GM23338 (cell line): Measurements from ENCODE around the gene SELENBP1. TPM values are rescaled to one million over a fixed set of nuclear protein-coding genes. Genes with fewer than 3 reads are reported as not detected.

ENCODE experiments used
- ATAC-seq: fragments of 200-7000 bp; cut with Tn5 transposase; 3 replicates; pipeline ENCODE4 v1.9.1; 2020
- DNase-seq: peaks from one replicate; pipeline ENCODE4 v3.0.0-alpha.2; 2015; ENCODE audit warnings: low spot score
- H2AFZ ChIP-seq: fragments of 200-600 bp; sonication (generic); 2 replicates; pipeline ENCODE4 v1.8.0; 2016; ENCODE audit warnings: antibody characterized with exemption, mild to moderate bottlenecking, moderate library complexity
- H3F3A ChIP-seq: fragments of 200-600 bp; sonication (generic); replicated peaks from 2 replicates; pipeline ENCODE4 v1.8.0; 2017; ENCODE audit warnings: antibody characterized with exemption, mixed run types, low read depth
- H3K27ac ChIP-seq: fragments of 200-600 bp; sonication (generic); 2 replicates; pipeline ENCODE4 v1.6.1; 2016; ENCODE audit warnings: low read depth
- H3K27me3 ChIP-seq: fragments of 200-600 bp; sonication (generic); 2 replicates; pipeline ENCODE4 v1.8.0; 2016; ENCODE audit warnings: mild to moderate bottlenecking, mixed run types, moderate library complexity; ENCODE audit not compliant: insufficient read depth
- H3K36me3 ChIP-seq: fragments of 200-600 bp; sonication (generic); 2 replicates; pipeline ENCODE4 v1.8.0; 2016; ENCODE audit warnings: mild to moderate bottlenecking; ENCODE audit not compliant: insufficient read depth
- H3K4me1 ChIP-seq: fragments of 200-600 bp; sonication (generic); 2 replicates; pipeline ENCODE4 v1.8.0; 2016; ENCODE audit warnings: mild to moderate bottlenecking, moderate library complexity; ENCODE audit not compliant: insufficient read depth
- H3K4me2 ChIP-seq: fragments of 200-600 bp; sonication (generic); 2 replicates; pipeline ENCODE4 v1.7.1; 2017; ENCODE audit warnings: mixed run types
- H3K4me3 ChIP-seq: fragments of 200-600 bp; sonication (generic); 2 replicates; pipeline ENCODE4 v1.6.1; 2016; ENCODE audit warnings: mixed run types
- H3K79me2 ChIP-seq: fragments of 200-600 bp; sonication (generic); replicated peaks from 2 replicates; pipeline ENCODE4 v1.8.0; 2017; ENCODE audit warnings: mild to moderate bottlenecking; ENCODE audit not compliant: insufficient read depth
- H3K9me2 ChIP-seq: fragments of 200-600 bp; sonication (generic); 2 replicates; pipeline ENCODE4 v1.8.0; 2017; ENCODE audit not compliant: insufficient read depth
- H4K20me1 ChIP-seq: fragments of 200-600 bp; sonication (generic); replicated peaks from 2 replicates; pipeline ENCODE4 v1.8.0; 2017; ENCODE audit warnings: mild to moderate bottlenecking; ENCODE audit not compliant: insufficient read depth
- H3K27ac Mint-ChIP-seq: 2 replicates; pipeline ENCODE4 v1.8.0; 2020; ENCODE audit warnings: inconsistent platforms, mild to moderate bottlenecking, moderate library complexity, mixed read lengths
- H3K27me3 Mint-ChIP-seq: 3 replicates; pipeline ENCODE4 v1.8.0; 2022; ENCODE audit warnings: low read depth, mild to moderate bottlenecking, moderate library complexity, mixed read lengths, inconsistent platforms; ENCODE audit not compliant: insufficient read depth, poor library complexity
- H3K36me3 Mint-ChIP-seq: 3 replicates; pipeline ENCODE4 v1.8.0; 2021; ENCODE audit warnings: low read depth, mild to moderate bottlenecking, inconsistent platforms, moderate library complexity, mixed read lengths
- H3K4me1 Mint-ChIP-seq: 3 replicates; pipeline ENCODE4 v1.8.0; 2020; ENCODE audit warnings: mild to moderate bottlenecking, inconsistent platforms, mixed read lengths
- H3K4me3 Mint-ChIP-seq: 3 replicates; pipeline ENCODE4 v1.8.0; 2021; ENCODE audit warnings: moderate library complexity, mild to moderate bottlenecking, inconsistent platforms, mixed read lengths
- H3K9me3 Mint-ChIP-seq: 3 replicates; pipeline ENCODE4 v1.8.0; 2020; ENCODE audit warnings: moderate library complexity, mild to moderate bottlenecking, inconsistent platforms, mixed read lengths
- CREB1 ChIP-seq: fragments of 250-450 bp; sonication (Bioruptor Pico); IDR thresholded peaks from 2 replicates; pipeline ENCODE4 v1.5.0; 2020; ENCODE audit warnings: low read depth, mild to moderate bottlenecking, moderate library complexity
- EZH2 ChIP-seq: fragments of 200-600 bp; sonication (generic); IDR thresholded peaks from one replicate; pipeline ENCODE4 v1.8.0; 2017; ENCODE audit warnings: antibody characterized with exemption, mild to moderate bottlenecking, low read depth; ENCODE audit not compliant: unreplicated experiment
- EZH2phosphoT487 ChIP-seq: fragments of 200-600 bp; sonication (generic); IDR thresholded peaks from one replicate; pipeline ENCODE4 v1.8.1; 2018; ENCODE audit warnings: antibody characterized with exemption; ENCODE audit not compliant: unreplicated experiment
- JUNB ChIP-seq: IDR thresholded peaks from one replicate; pipeline ENCODE4 v1.6.1; 2016; ENCODE audit warnings: antibody characterized with exemption; ENCODE audit not compliant: unreplicated experiment
- NANOG ChIP-seq: IDR thresholded peaks from 2 replicates; pipeline ENCODE4 v1.6.1; 2016; ENCODE audit warnings: antibody characterized with exemption, borderline replicate concordance
- POLR2AphosphoS5 ChIP-seq: IDR thresholded peaks from 2 replicates; pipeline ENCODE4 v1.6.1; 2016; ENCODE audit warnings: antibody characterized with exemption, low read depth
- STAT1 ChIP-seq: IDR thresholded peaks from one replicate; pipeline ENCODE4 v1.6.1; 2016; ENCODE audit warnings: antibody characterized with exemption; ENCODE audit not compliant: unreplicated experiment
- ZNF114 ChIP-seq: fragments of 250-450 bp; sonication (Bioruptor Pico); IDR thresholded peaks from 2 replicates; pipeline ENCODE4 v1.5.0; 2020; ENCODE audit warnings: mild to moderate bottlenecking, moderate library complexity
- polyA plus RNA-seq: library from polyadenylated mRNA; unstranded; fragments of >200 nt; fragmentation: Nextera tagmentation; extraction: Ambion mirVana; gene quantifications from 2 replicates; pipeline ENCODE4 v1.2.1, GENCODE V29; 2016
- total RNA-seq: library from RNA; depleted of rRNA; stranded (reverse); fragments of >200 nt; shearing (Covaris generic); gene quantifications from 2 replicates; pipeline ENCODE4 v1.2.3, GENCODE V29; 2014
- TF ChIP-seq, protein P1 (sequence below): fragments of 250-450 bp; sonication (Bioruptor Pico); IDR thresholded peaks from 2 replicates; pipeline ENCODE4 v1.5.0; 2020; ENCODE audit warnings: mild to moderate bottlenecking, moderate library complexity

Gene SELENBP1
- total and polyA plus RNA-seq, 2 experiments from 2014 or later, result 10.7 to 13.4 TPM

DNA sequence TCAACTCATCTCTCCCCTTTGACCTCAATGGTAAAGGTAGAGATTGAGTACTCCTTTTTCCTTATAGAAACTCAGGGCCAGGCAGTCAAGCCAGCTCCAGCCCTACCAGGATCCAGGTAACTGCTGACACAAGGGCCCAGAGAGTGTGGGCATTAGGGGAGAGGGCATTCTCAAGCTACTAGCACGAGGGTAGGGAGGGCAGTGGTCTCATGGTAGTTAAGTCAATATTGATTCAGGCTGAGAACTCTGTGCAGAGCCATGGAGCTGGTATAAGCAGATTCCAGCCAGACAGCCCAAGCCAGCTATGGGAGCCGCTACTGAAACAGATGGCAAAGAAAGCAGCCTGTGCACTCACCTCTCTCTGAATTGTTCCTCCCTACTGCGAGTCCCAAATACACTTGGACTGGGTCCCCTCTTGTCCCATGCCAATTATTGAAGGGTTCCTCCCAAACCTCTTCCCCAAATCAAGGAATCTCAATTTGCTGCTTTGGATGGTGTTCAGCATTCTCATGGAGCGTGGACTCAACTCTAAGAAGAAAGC, 48.0 kb downstream of the SELENBP1 start:
- H3K27ac Mint-ChIP-seq, result no peak overlapping the region
- H3K27me3 Mint-ChIP-seq, result peaks cover 9% of the 10 kb centered on the region
- Histone ChIP-seq H4K20me1 (peaks cover 4% of the 10 kb centered on the region; the same call in 1 of the 2 replicates), H3K4me3 (no peak overlapping the region), H3K9me2 (no peaks in the 10 kb centered on the region), H3F3A (0 out of 2 replicates have a peak, but pooled peaks cover 9% of the 10 kb centered on the region), H3K27me3 (no peaks in the 10 kb centered on the region), H3K4me2 (no peak overlapping the region), H3K4me1 (peaks cover 14% of the 10 kb centered on the region), H3K79me2 (peaks cover 15% of the 10 kb centered on the region), H3K36me3 (peaks cover 6% of the 10 kb centered on the region; the same call in 1 of the 2 replicates), H3K27ac (no peak overlapping the region), H2AFZ (no peak overlapping the region)
- TF ChIP-seq JUNB (no peak), ZNF114 (CRISPR knock-in tag) (no peak), POLR2AphosphoS5 (no peak), CREB1 (CRISPR knock-in tag) (no peak), EZH2phosphoT487 (no peak), STAT1 (no peak), EZH2 (no peak), NANOG (no peak)
- TF ChIP-seq, protein P1, sequence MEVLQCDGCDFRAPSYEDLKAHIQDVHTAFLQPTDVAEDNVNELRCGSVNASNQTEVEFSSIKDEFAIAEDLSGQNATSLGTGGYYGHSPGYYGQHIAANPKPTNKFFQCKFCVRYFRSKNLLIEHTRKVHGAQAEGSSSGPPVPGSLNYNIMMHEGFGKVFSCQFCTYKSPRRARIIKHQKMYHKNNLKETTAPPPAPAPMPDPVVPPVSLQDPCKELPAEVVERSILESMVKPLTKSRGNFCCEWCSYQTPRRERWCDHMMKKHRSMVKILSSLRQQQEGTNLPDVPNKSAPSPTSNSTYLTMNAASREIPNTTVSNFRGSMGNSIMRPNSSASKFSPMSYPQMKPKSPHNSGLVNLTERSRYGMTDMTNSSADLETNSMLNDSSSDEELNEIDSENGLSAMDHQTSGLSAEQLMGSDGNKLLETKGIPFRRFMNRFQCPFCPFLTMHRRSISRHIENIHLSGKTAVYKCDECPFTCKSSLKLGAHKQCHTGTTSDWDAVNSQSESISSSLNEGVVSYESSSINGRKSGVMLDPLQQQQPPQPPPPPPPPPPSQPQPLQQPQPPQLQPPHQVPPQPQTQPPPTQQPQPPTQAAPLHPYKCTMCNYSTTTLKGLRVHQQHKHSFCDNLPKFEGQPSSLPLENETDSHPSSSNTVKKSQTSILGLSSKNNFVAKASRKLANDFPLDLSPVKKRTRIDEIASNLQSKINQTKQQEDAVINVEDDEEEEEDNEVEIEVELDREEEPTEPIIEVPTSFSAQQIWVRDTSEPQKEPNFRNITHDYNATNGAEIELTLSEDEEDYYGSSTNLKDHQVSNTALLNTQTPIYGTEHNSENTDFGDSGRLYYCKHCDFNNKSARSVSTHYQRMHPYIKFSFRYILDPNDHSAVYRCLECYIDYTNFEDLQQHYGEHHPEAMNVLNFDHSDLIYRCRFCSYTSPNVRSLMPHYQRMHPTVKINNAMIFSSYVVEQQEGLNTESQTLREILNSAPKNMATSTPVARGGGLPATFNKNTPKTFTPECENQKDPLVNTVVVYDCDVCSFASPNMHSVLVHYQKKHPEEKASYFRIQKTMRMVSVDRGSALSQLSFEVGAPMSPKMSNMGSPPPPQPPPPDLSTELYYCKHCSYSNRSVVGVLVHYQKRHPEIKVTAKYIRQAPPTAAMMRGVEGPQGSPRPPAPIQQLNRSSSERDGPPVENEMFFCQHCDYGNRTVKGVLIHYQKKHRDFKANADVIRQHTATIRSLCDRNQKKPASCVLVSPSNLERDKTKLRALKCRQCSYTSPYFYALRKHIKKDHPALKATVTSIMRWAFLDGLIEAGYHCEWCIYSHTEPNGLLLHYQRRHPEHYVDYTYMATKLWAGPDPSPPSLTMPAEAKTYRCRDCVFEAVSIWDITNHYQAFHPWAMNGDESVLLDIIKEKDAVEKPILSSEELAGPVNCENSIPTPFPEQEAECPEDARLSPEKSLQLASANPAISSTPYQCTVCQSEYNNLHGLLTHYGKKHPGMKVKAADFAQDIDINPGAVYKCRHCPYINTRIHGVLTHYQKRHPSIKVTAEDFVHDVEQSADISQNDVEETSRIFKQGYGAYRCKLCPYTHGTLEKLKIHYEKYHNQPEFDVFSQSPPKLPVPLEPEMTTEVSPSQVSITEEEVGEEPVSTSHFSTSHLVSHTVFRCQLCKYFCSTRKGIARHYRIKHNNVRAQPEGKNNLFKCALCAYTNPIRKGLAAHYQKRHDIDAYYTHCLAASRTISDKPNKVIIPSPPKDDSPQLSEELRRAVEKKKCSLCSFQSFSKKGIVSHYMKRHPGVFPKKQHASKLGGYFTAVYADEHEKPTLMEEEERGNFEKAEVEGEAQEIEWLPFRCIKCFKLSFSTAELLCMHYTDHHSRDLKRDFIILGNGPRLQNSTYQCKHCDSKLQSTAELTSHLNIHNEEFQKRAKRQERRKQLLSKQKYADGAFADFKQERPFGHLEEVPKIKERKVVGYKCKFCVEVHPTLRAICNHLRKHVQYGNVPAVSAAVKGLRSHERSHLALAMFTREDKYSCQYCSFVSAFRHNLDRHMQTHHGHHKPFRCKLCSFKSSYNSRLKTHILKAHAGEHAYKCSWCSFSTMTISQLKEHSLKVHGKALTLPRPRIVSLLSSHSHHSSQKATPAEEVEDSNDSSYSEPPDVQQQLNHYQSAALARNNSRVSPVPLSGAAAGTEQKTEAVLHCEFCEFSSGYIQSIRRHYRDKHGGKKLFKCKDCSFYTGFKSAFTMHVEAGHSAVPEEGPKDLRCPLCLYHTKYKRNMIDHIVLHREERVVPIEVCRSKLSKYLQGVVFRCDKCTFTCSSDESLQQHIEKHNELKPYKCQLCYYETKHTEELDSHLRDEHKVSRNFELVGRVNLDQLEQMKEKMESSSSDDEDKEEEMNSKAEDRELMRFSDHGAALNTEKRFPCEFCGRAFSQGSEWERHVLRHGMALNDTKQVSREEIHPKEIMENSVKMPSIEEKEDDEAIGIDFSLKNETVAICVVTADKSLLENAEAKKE, result no peak
- H3K4me1 Mint-ChIP-seq, result peaks cover 10% of the 10 kb centered on the region; the same call in 2 of the 3 replicates
- ATAC-seq, result no peak
- H3K4me3 Mint-ChIP-seq, result no peak overlapping the region
- no peaks in the 10 kb centered on the region for H3K9me3 Mint-ChIP-seq
- H3K36me3 Mint-ChIP-seq, result peaks cover 8% of the 10 kb centered on the region
- no peak for DNase-seq
